SU-DHL-6 (cell line): Measurements from ENCODE around the gene NTN3.

Experiments
- H2AFZ ChIP-seq: fragments of 200-600 bp; sonication (generic); 2 replicates; pipeline ENCODE4 v1.6.1; 2014; ENCODE audit warnings: low read depth, mild to moderate bottlenecking, moderate library complexity, mixed read lengths, antibody characterized with exemption, low read length; ENCODE audit not compliant: severe bottlenecking
- H3F3A ChIP-seq: fragments of 200-600 bp; shearing (Covaris generic); 2 replicates; pipeline ENCODE4 v1.6.0; 2016; ENCODE audit warnings: antibody characterized with exemption, mild to moderate bottlenecking; ENCODE audit not compliant: insufficient read depth
- H3K27ac ChIP-seq: fragments of 200-600 bp; sonication (generic); 2 replicates; pipeline ENCODE4 v1.5.1; 2016; ENCODE audit warnings: low read depth, mild to moderate bottlenecking, low read length, moderate library complexity, mixed read lengths
- H3K27me3 ChIP-seq: fragments of 200-600 bp; sonication (generic), shearing (Covaris generic); 2 replicates; pipeline ENCODE4 v1.6.0; 2014; ENCODE audit warnings: mild to moderate bottlenecking, low read length
- H3K36me3 ChIP-seq: fragments of 200-600 bp; sonication (generic); 2 replicates; pipeline ENCODE4 v1.6.1; 2014; ENCODE audit warnings: mild to moderate bottlenecking, low read length, mixed read lengths
- H3K4me2 ChIP-seq: fragments of 300-600, 200-600 bp; shearing (Covaris generic), sonication (generic); 2 replicates; pipeline ENCODE4 v1.6.0; 2014; ENCODE audit warnings: low read length, low read depth, mild to moderate bottlenecking; ENCODE audit not compliant: poor library complexity, severe bottlenecking
- H3K4me3 ChIP-seq: fragments of 200-600 bp; sonication (generic); 2 replicates; pipeline ENCODE4 v1.5.1; 2014; ENCODE audit warnings: antibody characterized with exemption, low read length, mild to moderate bottlenecking, mixed read lengths; ENCODE audit not compliant: insufficient read depth, poor library complexity, severe bottlenecking
- H3K79me2 ChIP-seq: fragments of 200-600 bp; sonication (generic); 2 replicates; pipeline ENCODE4 v1.6.1; 2014; ENCODE audit warnings: mild to moderate bottlenecking, low read length, moderate library complexity; ENCODE audit not compliant: insufficient read depth
- H3K9ac ChIP-seq: fragments of 200-600 bp; sonication (generic); 2 replicates; pipeline ENCODE4 v1.7.0; 2014; ENCODE audit warnings: mild to moderate bottlenecking, low read length
- H3K9me2 ChIP-seq: fragments of 200-600 bp; sonication (generic); replicated peaks from 2 replicates; pipeline ENCODE4 v1.6.1; 2014; ENCODE audit warnings: low read length; ENCODE audit not compliant: insufficient read depth
- H3K9me3 ChIP-seq: fragments of 200-600 bp; sonication (generic); 2 replicates; pipeline ENCODE4 v1.6.1; 2014; ENCODE audit warnings: low read length, mixed read lengths; ENCODE audit not compliant: insufficient read depth
- H4K20me1 ChIP-seq: fragments of 200-600 bp; sonication (generic); 2 replicates; pipeline ENCODE4 v1.6.1; 2014; ENCODE audit warnings: low read depth, mild to moderate bottlenecking, antibody characterized with exemption, low read length, moderate library complexity, mixed read lengths
- EZH2phosphoT487 ChIP-seq: fragments of 200-600 bp; sonication (generic), shearing (Covaris generic); conservative IDR thresholded peaks from 2 replicates; pipeline ENCODE4 v1.6.1; 2018; ENCODE audit warnings: mild to moderate bottlenecking, antibody characterized with exemption, low read length, moderate library complexity, mixed read lengths
- TF ChIP-seq, protein P1 (sequence below): fragments of 200-600 bp; sonication (generic); IDR thresholded peaks from one replicate; pipeline ENCODE4 v1.5.1; 2017; ENCODE audit warnings: antibody characterized with exemption, mild to moderate bottlenecking, low read length, moderate library complexity; ENCODE audit not compliant: insufficient read depth, poor library complexity, severe bottlenecking

NTN3 gene

GRCh38 chr16:2518823-2519710 is 48.0 kb downstream of the NTN3 start:
- Histone ChIP-seq H3K9ac (no peak overlapping the region), H3K4me2 (no peak overlapping the region), H3K79me2 (peaks cover 65% of the 10 kb centered on the region), H3K9me3 (no peaks in the 10 kb centered on the region), H3K27me3 (no peaks in the 10 kb centered on the region), H3K9me2 (no peaks in the 10 kb centered on the region), H4K20me1 (no peaks in the 10 kb centered on the region), H3K4me3 (no peak overlapping the region), H3K36me3 (no peaks in the 10 kb centered on the region), H3K27ac (no peak overlapping the region), H3F3A (0 out of 2 replicates have a peak, but pooled peaks cover 7% of the 10 kb centered on the region), H2AFZ (no peak overlapping the region)
- no peak for TF ChIP-seq EZH2phosphoT487
- TF ChIP-seq, protein P1, sequence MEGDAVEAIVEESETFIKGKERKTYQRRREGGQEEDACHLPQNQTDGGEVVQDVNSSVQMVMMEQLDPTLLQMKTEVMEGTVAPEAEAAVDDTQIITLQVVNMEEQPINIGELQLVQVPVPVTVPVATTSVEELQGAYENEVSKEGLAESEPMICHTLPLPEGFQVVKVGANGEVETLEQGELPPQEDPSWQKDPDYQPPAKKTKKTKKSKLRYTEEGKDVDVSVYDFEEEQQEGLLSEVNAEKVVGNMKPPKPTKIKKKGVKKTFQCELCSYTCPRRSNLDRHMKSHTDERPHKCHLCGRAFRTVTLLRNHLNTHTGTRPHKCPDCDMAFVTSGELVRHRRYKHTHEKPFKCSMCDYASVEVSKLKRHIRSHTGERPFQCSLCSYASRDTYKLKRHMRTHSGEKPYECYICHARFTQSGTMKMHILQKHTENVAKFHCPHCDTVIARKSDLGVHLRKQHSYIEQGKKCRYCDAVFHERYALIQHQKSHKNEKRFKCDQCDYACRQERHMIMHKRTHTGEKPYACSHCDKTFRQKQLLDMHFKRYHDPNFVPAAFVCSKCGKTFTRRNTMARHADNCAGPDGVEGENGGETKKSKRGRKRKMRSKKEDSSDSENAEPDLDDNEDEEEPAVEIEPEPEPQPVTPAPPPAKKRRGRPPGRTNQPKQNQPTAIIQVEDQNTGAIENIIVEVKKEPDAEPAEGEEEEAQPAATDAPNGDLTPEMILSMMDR = no peak

GRCh38 chr16:2519711-2520080 is 48.6 kb downstream of the NTN3 start:
- H3K9me3 ChIP-seq = no peaks in the 10 kb centered on the region
- H2AFZ ChIP-seq = no peak overlapping the region
- H3F3A ChIP-seq = 0 out of 2 replicates have a peak, but pooled peaks cover 7% of the 10 kb centered on the region
- H3K27me3 ChIP-seq = no peaks in the 10 kb centered on the region
- no peaks in the 10 kb centered on the region for H4K20me1 ChIP-seq
- H3K27ac ChIP-seq = peak overlapping the region; percentile 52; the same call in 1 of the 2 replicates
- peak overlapping the region; percentile 63; the same call in 1 of the 2 replicates for H3K9ac ChIP-seq
- H3K36me3 ChIP-seq = no peaks in the 10 kb centered on the region
- peak overlapping the region; percentile 37 for H3K4me3 ChIP-seq
- TF ChIP-seq, protein P1 = no peak
- TF ChIP-seq EZH2phosphoT487 = no peak
- H3K9me2 ChIP-seq = no peaks in the 10 kb centered on the region
- H3K4me2 ChIP-seq = peak overlapping the region; percentile 71
- peaks cover 60% of the 10 kb centered on the region for H3K79me2 ChIP-seq

DNA sequence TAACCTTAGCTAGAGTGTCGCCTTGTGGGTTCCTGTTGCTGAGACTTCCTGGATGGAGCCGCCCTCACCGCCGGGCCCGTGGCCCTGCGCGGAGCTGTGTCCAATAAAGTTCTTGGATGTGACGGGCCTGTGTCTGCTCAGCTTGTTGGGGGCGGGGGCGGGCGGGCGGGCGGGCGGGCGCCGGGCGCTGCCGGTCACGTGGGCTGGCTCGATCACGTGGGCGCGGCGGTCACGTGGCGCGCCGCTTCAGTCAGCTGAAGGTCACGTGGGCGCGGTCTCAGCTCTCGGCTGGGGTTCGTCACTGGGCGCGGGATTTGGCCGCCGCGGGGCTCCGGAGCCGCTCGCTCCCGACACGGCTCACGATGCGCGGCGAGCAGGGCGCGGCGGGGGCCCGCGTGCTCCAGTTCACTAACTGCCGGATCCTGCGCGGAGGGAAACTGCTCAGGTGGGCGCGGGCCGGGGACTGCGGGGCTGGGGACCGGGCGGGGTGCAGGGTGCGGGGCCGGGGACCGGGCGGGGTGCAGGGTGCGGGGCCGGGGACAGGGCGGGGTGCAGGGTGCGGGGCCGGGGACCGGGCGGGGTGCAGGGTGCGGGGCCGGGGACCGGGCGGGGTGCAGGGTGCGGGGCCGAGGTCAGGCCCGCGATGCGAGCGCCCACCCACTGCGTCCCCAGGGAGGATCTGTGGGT is 49.1 kb downstream of the NTN3 start, which contains the start of gene AMDHD2:
Gene AMDHD2, plus strand, starts transcription at position 275 of the 687 bp plus-strand sequence. Its CDS starts 88 bp downstream, at position 363.
- no peaks in the 10 kb centered on the region for H3K27me3 ChIP-seq
- peak within 1 kb of the TSS; percentile 79 for H3K4me3 ChIP-seq
- TF ChIP-seq, protein P1 = no peak
- no peak for TF ChIP-seq EZH2phosphoT487
- no peak within 1 kb of the TSS for H2AFZ ChIP-seq
- H4K20me1 ChIP-seq = no peaks in the 10 kb centered on the region
- H3K4me2 ChIP-seq = peak within 1 kb of the TSS; percentile 73
- H3K79me2 ChIP-seq = peaks cover 55% of the 10 kb centered on the region
- H3F3A ChIP-seq = 0 out of 2 replicates have a peak, but pooled peaks cover 7% of the 10 kb centered on the region
- peak within 1 kb of the TSS; percentile 63 for H3K9ac ChIP-seq
- H3K9me2 ChIP-seq = no peaks in the 10 kb centered on the region
- no peaks in the 10 kb centered on the region for H3K9me3 ChIP-seq
- no peaks in the 10 kb centered on the region for H3K36me3 ChIP-seq
- H3K27ac ChIP-seq = peak within 1 kb of the TSS; percentile 52; the same call in 1 of the 2 replicates
